GM12865 (cell line): Measurements from ENCODE around the gene ZMPSTE24.
A peak's percentile ranks its signal among the peaks of the same experiment; 100 is the strongest.
"Not testable (repeated sequence)": the region's sequence is repeated elsewhere in the genome, so short reads cannot be mapped to it uniquely, and the experiment has no call there.

Experiments
- DNase-seq: peaks from one replicate; pipeline ENCODE4 v3.0.0; 2010; ENCODE audit warnings: low read depth
- H3K4me3 ChIP-seq: 2 replicates; pipeline ENCODE4 v1.5.1; 2011; ENCODE audit warnings: mild to moderate bottlenecking, low read depth, low read length, control low read depth
- CTCF ChIP-seq: IDR thresholded peaks from 2 replicates; pipeline ENCODE4 v1.5.1; 2011; ENCODE audit warnings: low read length, control low read depth, low read depth, inconsistent platforms; ENCODE audit not compliant: insufficient read depth; ENCODE audit errors: missing control alignments

Gene ZMPSTE24

DNA sequence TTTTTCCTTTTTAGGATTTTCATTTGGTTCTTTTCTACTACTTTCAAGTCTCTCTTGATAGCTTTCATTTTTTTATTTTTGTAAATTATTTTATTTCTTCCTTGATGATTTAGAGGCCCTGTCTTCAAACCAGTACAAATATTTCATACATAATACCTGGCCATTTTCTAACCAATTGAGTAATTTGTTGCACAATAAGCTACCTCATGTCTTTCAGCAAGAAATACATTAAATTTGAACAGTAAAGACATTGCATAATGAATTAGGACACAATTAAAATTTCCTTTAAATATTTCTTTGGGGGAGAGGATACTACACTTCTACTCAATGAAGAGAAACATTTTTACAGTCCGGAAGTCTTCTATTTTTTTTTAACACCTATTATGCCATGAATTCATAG lies 74.7 kb downstream of the ZMPSTE24 start:
- H3K4me3 ChIP-seq: no peak overlapping the region
- TF ChIP-seq CTCF: no peak
- no peak for DNase-seq

- H3K4me3 ChIP-seq: no peak overlapping the region
- TF ChIP-seq CTCF: no peak
- DNase-seq: no peak
These were observed 79.4 kb downstream of the ZMPSTE24 start for GRCh38 chr1:40337443-40337842.

DNA sequence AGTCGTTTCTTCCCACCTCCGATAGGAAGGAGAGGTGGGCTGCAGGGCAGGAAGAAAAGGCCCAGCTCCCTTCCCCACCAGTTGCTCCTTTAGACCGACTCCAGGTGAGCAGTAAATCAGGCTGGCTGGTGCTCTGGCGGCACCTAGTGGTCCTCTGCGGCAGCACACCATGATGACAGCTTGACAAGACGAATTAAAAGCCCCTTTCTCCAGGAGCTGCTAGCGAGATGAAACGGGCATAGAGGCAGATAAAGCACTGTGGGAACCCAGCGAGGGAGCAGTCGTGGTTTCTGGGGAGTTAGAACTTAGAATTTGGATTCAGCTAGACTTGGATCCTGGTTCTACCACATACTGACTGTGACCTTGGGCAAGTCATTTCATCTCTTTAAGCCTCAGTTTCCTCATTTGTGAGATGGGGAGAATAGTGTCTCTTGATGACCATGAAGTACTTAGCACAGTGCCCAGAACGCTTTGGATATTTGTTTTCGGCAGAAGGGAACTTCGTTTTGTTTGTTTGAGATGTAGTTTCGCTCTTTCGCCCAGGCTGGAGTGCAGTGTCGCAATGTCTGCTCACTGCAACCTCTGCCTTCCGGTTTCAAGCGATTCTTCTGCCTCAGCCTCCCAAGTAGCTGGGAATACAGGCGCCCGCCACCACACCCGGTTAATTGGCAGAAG lies 80.8 kb downstream of the ZMPSTE24 start:
- peak; percentile 93 for DNase-seq
- peak; percentile 99 for TF ChIP-seq CTCF
- H3K4me3 ChIP-seq: no peak overlapping the region

DNA sequence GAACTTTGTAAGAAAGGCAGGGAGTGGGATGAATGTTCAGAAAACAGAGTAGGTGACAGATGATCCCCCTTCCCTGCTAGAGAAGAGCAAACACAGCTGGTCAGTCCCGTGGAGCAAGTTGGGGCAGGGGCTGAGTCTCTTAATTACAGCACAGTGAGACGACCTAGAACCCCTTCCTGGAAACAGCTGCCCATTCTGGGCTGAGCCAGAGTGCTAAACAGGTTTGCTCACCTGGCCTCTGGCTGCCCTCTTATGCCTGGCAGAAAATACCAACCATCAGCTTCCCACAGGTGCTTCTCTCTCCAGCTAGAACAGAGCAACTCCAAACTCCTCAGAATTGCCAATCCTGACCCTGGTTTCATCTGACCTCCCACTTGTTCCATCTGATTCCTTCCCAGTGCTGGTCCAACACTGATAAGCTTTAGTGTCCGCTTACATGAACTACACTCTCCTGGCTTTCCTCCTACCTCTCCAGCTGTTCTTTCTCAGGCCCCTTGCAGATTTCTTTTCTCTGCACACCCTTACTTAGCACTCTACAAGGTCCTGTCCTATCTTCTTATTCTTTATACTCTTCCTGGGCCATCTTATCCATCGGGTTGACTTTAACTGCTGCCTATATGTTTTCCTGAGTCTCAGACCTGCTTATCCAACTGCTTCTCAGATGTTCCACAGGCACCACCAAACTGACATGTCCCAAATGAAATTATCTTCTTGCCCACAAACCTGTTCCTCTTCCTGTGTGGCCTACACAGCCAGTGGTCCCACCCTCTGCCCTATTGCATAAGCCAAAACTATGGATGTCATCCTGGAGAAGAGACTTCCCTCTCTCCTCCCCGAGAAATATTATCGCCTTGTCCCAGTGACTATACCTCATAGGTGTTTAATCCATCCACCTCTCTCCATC lies 81.6 kb downstream of the ZMPSTE24 start:
- no peak overlapping the region for H3K4me3 ChIP-seq
- DNase-seq: no peak
- TF ChIP-seq CTCF: no peak

- TF ChIP-seq CTCF: no peak
These were observed 83.7 kb downstream of the ZMPSTE24 start for GRCh38 chr1:40341491-40342380.

DNA sequence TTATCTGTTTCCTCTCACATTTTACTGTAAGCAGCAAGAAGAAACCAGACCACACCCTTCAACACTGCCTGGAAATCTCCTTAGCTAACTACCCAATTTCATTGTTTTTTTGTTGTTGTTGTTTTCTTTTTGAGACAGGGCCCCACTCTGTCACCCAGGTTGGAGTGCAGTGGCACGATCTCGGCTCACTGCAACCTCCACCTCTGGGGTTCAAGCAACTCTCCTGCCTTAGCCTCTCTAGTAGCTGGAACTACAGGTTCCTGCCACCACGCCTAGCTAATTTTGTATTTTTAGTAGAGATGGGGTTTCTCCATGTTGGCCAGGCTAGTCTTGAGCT lies 84.3 kb downstream of the ZMPSTE24 start:
- not testable (repeated sequence) for DNase-seq, H3K4me3 ChIP-seq

More at GRCh38 chr1:40341491-40342380, 83.7 kb downstream of the ZMPSTE24 start:
- DNase-seq: peak; percentile 32
- H3K4me3 ChIP-seq: no peak overlapping the region
